ENCODE measurements around the gene UGT1A5.

UGT1A5 gene

GRCh38 chr2:233712611-233713261, at the start of gene UGT1A5:
TSS of gene UGT1A5 (plus strand) at chr2:233712907. CDS start at chr2:233712992, 85 bp downstream.
- DNase-seq, result no peak

- DNase-seq, result no peak
Measured at GRCh38 chr2:233663911-233664310, 48.8 kb upstream of the UGT1A5 start.

- no peak for DNase-seq
Measured at GRCh38 chr2:233668605-233669260, 44.0 kb upstream of the UGT1A5 start.

- DNase-seq, result no peak
Measured at GRCh38 chr2:233671290-233672161, 41.2 kb upstream of the UGT1A5 start, which contains the start of gene UGT1A9. TSS of gene UGT1A9 (plus strand) at chr2:233671898. CDS start at chr2:233671935, 37 bp downstream.

- no peak for DNase-seq
Measured at GRCh38 chr2:233672886-233673285, 39.8 kb upstream of the UGT1A5 start.

- no peak for DNase-seq
Measured at GRCh38 chr2:233673896-233674295, 38.8 kb upstream of the UGT1A5 start.

GRCh38 chr2:233674314-233674713, 38.4 kb upstream of the UGT1A5 start:
- no peak for DNase-seq

GRCh38 chr2:233674995-233675394, 37.7 kb upstream of the UGT1A5 start:
- no peak for DNase-seq

- no peak for DNase-seq
Measured at GRCh38 chr2:233676046-233676445, 36.7 kb upstream of the UGT1A5 start.

GRCh38 chr2:233679196-233679595, 33.5 kb upstream of the UGT1A5 start:
- no peak for DNase-seq

GRCh38 chr2:233680361-233681045, 32.2 kb upstream of the UGT1A5 start:
- no peak for DNase-seq

- DNase-seq, result no peak
Measured at GRCh38 chr2:233681521-233682099, 31.1 kb upstream of the UGT1A5 start, which contains the start of gene UGT1A7. TSS of gene UGT1A7 (plus strand) at chr2:233681901. CDS start at chr2:233681938, 37 bp downstream.

GRCh38 chr2:233684640-233685039, 28.1 kb upstream of the UGT1A5 start:
- no peak for DNase-seq

GRCh38 chr2:233686928-233687327, 25.8 kb upstream of the UGT1A5 start:
- DNase-seq, result no peak

GRCh38 chr2:233688341-233688740, 24.4 kb upstream of the UGT1A5 start:
- DNase-seq, result no peak

- no peak for DNase-seq
Measured at GRCh38 chr2:233689031-233689430, 23.7 kb upstream of the UGT1A5 start.

- no peak for DNase-seq
Measured at GRCh38 chr2:233689501-233689900, 23.2 kb upstream of the UGT1A5 start.

GRCh38 chr2:233690444-233690843, 22.3 kb upstream of the UGT1A5 start:
- no peak for DNase-seq

- DNase-seq, result no peak
Measured at GRCh38 chr2:233691443-233692433, 21.0 kb upstream of the UGT1A5 start.

- no peak for DNase-seq
Measured at GRCh38 chr2:233692648-233693047, 20.1 kb upstream of the UGT1A5 start, which contains the start of gene UGT1A6. TSS of gene UGT1A6 (plus strand) at chr2:233692890. CDS start at chr2:233693005, 115 bp downstream.

- DNase-seq, result no peak
Measured at GRCh38 chr2:233693963-233694362, 18.7 kb upstream of the UGT1A5 start.
